OCI-LY3 (cell line): ENCODE measurements around the gene PPP4R3B.

Experiments
- EZH2phosphoT487 ChIP-seq: fragments of 200-600 bp; shearing (Covaris generic); IDR thresholded peaks from 2 replicates; pipeline ENCODE4 v1.6.1; 2018; ENCODE audit warnings: antibody characterized with exemption, mixed run types, low read depth
- TF ChIP-seq, protein P1 (sequence below): fragments of 200-600, 300-600 bp; sonication (generic); IDR thresholded peaks from 2 replicates; pipeline ENCODE4 v1.5.1; 2014; ENCODE audit warnings: antibody characterized with exemption, low read length, low read depth

DNA sequence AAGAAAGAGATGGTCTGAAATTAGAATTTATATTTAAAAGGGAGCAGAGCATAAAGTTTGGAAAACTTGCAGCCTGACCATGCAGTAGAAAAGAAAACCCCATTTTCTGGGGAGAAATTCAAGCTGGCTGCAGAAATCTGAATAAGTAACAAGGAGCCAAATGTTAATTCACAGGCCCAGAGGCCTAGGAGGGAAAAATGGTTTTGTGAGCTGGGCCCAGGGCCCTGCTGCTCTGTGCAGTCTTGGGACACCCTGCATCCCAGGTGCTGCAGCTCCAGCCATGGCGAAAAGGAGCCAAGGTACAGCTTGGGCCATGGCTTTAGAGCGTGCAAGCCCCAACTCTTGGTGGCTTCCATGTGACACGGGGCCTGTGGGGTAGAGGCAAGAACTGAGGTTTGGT is 56.6 kb downstream of the PPP4R3B start:
- TF ChIP-seq, protein P1, sequence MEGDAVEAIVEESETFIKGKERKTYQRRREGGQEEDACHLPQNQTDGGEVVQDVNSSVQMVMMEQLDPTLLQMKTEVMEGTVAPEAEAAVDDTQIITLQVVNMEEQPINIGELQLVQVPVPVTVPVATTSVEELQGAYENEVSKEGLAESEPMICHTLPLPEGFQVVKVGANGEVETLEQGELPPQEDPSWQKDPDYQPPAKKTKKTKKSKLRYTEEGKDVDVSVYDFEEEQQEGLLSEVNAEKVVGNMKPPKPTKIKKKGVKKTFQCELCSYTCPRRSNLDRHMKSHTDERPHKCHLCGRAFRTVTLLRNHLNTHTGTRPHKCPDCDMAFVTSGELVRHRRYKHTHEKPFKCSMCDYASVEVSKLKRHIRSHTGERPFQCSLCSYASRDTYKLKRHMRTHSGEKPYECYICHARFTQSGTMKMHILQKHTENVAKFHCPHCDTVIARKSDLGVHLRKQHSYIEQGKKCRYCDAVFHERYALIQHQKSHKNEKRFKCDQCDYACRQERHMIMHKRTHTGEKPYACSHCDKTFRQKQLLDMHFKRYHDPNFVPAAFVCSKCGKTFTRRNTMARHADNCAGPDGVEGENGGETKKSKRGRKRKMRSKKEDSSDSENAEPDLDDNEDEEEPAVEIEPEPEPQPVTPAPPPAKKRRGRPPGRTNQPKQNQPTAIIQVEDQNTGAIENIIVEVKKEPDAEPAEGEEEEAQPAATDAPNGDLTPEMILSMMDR: no peak
- no peak for TF ChIP-seq EZH2phosphoT487
